K562 (cell line): ENCODE data around the gene GPX5. TPM values are rescaled to one million over a fixed set of nuclear protein-coding genes. Genes with fewer than 3 reads are reported as not detected.

Experiments used
- C11orf30 ChIP-seq: fragments of 450-650 bp; IDR thresholded peaks from 2 replicates; pipeline ENCODE4 v1.6.1; 2016; ENCODE audit warnings: low read depth, mild to moderate bottlenecking
- CXXC5 ChIP-seq: fragments of 250-450 bp; sonication (Bioruptor Pico); IDR thresholded peaks from 2 replicates; pipeline ENCODE4 v1.8.0; 2022; ENCODE audit warnings: inconsistent platforms, mild to moderate bottlenecking, moderate library complexity
- EWSR1 ChIP-seq: fragments of 450-650 bp; IDR thresholded peaks from 2 replicates; pipeline ENCODE4 v1.6.1; 2018; ENCODE audit warnings: borderline replicate concordance, mild to moderate bottlenecking, low read depth, moderate library complexity; ENCODE audit not compliant: partially characterized antibody
- MECOM ChIP-seq: fragments of 250-450 bp; sonication (Bioruptor Pico); IDR thresholded peaks from 2 replicates; pipeline ENCODE4 v1.8.0; 2022; ENCODE audit warnings: inconsistent platforms
- POU5F1 ChIP-seq: fragments of 150-350 bp; IDR thresholded peaks from 2 replicates; pipeline ENCODE4 v1.6.1; 2014; ENCODE audit warnings: borderline replicate concordance, low read length, low read depth, mild to moderate bottlenecking; ENCODE audit not compliant: partially characterized antibody
- PRPF4 ChIP-seq: fragments of 200-400 bp; formaldehyde crosslinking; IDR thresholded peaks from one replicate; pipeline ENCODE4 v1.6.1; 2017; ENCODE audit warnings: low read length, low read depth, mild to moderate bottlenecking; ENCODE audit not compliant: insufficient read depth, poor library complexity, severe bottlenecking
- ZEB2 ChIP-seq: fragments of 450-650 bp; IDR thresholded peaks from 2 replicates; pipeline ENCODE4 v1.6.1; 2016
- ZNF212 ChIP-seq: fragments of 450-650 bp; formaldehyde crosslinking; IDR thresholded peaks from 2 replicates; pipeline ENCODE4 v1.4.0; 2020; ENCODE audit warnings: mild to moderate bottlenecking
- ZNF232 ChIP-seq: sonication (generic); formaldehyde crosslinking; IDR thresholded peaks from 2 replicates; pipeline ENCODE4 v1.8.0; 2022; ENCODE audit warnings: mild to moderate bottlenecking, missing genetic modification reagents
- ZNF311 ChIP-seq: fragments of 250-450 bp; sonication (Bioruptor Pico); IDR thresholded peaks from 2 replicates; pipeline ENCODE4 v1.4.0; 2020; ENCODE audit warnings: mild to moderate bottlenecking, moderate library complexity
- ZNF347 ChIP-seq: fragments of 450-650 bp; formaldehyde crosslinking; IDR thresholded peaks from 2 replicates; pipeline ENCODE4 v1.4.0; 2020; ENCODE audit warnings: low read depth, mild to moderate bottlenecking, moderate library complexity
- ZNF444 ChIP-seq: fragments of 250-450 bp; sonication (Bioruptor Pico); IDR thresholded peaks from 2 replicates; pipeline ENCODE4 v1.4.0; 2020; ENCODE audit warnings: mild to moderate bottlenecking, moderate library complexity
- polyA plus RNA-seq, 8 experiments: library from polyadenylated mRNA; depleted of rRNA in 4 of 8; stranded (reverse) in 5 of 8; unstranded in 3 of 8; fragments of >200 nt; fragmentation: Nextera tagmentation in 2 of 8; fragmentation: Illumina TruSeq in 1 of 8; extraction: Ambion mirVana in 2 of 8; extraction: Trizol in 1 of 8; gene quantifications; 2 replicates each; pipeline versions ENCODE4 v1.2.1 to v1.2.3, GENCODE V29; 2011 to 2014; ENCODE audit warnings: inconsistent platforms in 1 of 8, missing spikeins in 1 of 8
- total RNA-seq, 7 experiments: library from RNA; depleted of rRNA in 6 of 7; stranded (reverse); fragments of >200 nt in 6 of 7; fragmentation: Illumina TruSeq in 2 of 7; extraction: Trizol in 2 of 7; gene quantifications; 2 replicates each; pipeline versions ENCODE4 v1.2.1 to v1.2.3, GENCODE V29; 2011 to 2021; ENCODE audit warnings: low replicate concordance in 1 of 7
- TF ChIP-seq, protein P1 (sequence below): fragments of 200-800 bp; sonication (Bioruptor generic); IDR thresholded peaks from 2 replicates; pipeline ENCODE4 v1.6.1; 2017; ENCODE audit warnings: missing genetic modification characterization, missing compliant biosample characterization
- TF ChIP-seq, protein P2 (sequence below): sonication (generic); formaldehyde crosslinking; IDR thresholded peaks from 2 replicates; pipeline ENCODE4 v1.8.0; 2022; ENCODE audit warnings: mild to moderate bottlenecking, missing genetic modification reagents, borderline replicate concordance
- TF ChIP-seq, protein P3 (sequence below): fragments of 450-650 bp; IDR thresholded peaks from 2 replicates; pipeline ENCODE4 v1.7.1; 2018; ENCODE audit warnings: mild to moderate bottlenecking, low read depth; ENCODE audit not compliant: partially characterized antibody
- TF ChIP-seq, protein P4 (sequence below): fragments of 250-450 bp; sonication (Bioruptor Pico); IDR thresholded peaks from 2 replicates; pipeline ENCODE4 v1.5.0; 2021
- TF ChIP-seq, protein P5 (sequence below): IDR thresholded peaks from 2 replicates; pipeline ENCODE4 v1.6.1; 2011; ENCODE audit warnings: borderline replicate concordance, low read depth, mild to moderate bottlenecking, moderate library complexity, low read length; ENCODE audit not compliant: insufficient read depth, poor library complexity, severe bottlenecking

The GPX5 gene
- total and polyA plus RNA-seq, 9 of the 15 experiments (the other 6 are each of a cell fraction or from before 2014, with no cell fraction given): 0.07 to 0.18 (median 0.15) TPM; not detected in 6

DNA sequence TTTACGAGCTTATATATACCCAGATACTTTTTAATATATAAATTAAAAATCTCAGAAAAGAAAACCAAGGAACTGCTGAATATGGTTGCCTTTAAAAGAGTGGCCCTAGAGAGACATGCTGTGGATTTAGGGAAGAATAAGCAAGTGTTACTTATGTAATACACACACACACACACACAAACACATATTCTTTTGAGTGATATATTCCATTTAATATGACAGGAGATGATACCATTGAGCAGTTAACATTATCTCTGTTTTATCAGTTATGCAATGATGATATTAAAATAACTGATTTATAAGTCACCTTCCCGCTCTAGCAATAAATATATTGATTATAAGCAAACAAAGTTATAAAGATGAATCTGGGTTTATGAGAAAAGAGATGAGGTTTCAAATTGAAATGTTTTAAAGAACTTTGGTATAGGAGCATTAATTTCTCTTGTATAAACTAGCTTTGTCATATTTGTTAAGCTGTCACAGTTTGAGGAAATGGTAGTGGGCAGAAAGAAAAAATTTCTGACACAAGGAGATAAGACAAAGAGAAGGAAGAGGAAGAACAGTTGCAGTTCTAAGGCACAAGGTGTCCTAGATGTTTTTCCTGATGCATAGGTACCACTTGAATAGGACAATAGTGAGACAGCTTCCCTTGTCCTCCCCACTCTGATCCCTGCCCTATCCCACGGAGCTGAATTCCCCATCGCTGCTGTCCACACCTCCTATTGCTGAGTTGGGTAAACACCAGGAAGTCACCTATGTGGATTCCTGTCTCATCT, 26.4 kb downstream of the GPX5 start (continued):
- TF ChIP-seq, protein P1, sequence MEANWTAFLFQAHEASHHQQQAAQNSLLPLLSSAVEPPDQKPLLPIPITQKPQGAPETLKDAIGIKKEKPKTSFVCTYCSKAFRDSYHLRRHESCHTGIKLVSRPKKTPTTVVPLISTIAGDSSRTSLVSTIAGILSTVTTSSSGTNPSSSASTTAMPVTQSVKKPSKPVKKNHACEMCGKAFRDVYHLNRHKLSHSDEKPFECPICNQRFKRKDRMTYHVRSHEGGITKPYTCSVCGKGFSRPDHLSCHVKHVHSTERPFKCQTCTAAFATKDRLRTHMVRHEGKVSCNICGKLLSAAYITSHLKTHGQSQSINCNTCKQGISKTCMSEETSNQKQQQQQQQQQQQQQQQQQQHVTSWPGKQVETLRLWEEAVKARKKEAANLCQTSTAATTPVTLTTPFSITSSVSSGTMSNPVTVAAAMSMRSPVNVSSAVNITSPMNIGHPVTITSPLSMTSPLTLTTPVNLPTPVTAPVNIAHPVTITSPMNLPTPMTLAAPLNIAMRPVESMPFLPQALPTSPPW (CRISPR knock-in tag): no peak
- TF ChIP-seq, protein P2, sequence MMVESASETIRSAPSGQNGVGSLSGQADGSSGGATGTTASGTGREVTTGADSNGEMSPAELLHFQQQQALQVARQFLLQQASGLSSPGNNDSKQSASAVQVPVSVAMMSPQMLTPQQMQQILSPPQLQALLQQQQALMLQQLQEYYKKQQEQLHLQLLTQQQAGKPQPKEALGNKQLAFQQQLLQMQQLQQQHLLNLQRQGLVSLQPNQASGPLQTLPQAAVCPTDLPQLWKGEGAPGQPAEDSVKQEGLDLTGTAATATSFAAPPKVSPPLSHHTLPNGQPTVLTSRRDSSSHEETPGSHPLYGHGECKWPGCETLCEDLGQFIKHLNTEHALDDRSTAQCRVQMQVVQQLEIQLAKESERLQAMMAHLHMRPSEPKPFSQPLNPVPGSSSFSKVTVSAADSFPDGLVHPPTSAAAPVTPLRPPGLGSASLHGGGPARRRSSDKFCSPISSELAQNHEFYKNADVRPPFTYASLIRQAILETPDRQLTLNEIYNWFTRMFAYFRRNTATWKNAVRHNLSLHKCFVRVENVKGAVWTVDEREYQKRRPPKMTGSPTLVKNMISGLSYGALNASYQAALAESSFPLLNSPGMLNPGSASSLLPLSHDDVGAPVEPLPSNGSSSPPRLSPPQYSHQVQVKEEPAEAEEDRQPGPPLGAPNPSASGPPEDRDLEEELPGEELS (CRISPR knock-in tag): no peak
- TF ChIP-seq PRPF4 (no peak), MECOM (CRISPR knock-in tag) (peak; percentile 58), ZNF311 (CRISPR knock-in tag) (no peak), POU5F1 (no peak), ZEB2 (peak; percentile 80), ZNF212 (CRISPR knock-in tag) (peak; percentile 47; the same call in 1 of the 2 replicates), CXXC5 (CRISPR knock-in tag) (peak; percentile 18; the same call in 1 of the 2 replicates), ZNF444 (no peak), C11orf30 (0 out of 2 replicates have a peak, but pooled peaks have one; percentile 25), ZNF232 (CRISPR knock-in tag) (no peak), ZNF347 (CRISPR knock-in tag) (no peak), EWSR1 (no peak)
- TF ChIP-seq, protein P3, sequence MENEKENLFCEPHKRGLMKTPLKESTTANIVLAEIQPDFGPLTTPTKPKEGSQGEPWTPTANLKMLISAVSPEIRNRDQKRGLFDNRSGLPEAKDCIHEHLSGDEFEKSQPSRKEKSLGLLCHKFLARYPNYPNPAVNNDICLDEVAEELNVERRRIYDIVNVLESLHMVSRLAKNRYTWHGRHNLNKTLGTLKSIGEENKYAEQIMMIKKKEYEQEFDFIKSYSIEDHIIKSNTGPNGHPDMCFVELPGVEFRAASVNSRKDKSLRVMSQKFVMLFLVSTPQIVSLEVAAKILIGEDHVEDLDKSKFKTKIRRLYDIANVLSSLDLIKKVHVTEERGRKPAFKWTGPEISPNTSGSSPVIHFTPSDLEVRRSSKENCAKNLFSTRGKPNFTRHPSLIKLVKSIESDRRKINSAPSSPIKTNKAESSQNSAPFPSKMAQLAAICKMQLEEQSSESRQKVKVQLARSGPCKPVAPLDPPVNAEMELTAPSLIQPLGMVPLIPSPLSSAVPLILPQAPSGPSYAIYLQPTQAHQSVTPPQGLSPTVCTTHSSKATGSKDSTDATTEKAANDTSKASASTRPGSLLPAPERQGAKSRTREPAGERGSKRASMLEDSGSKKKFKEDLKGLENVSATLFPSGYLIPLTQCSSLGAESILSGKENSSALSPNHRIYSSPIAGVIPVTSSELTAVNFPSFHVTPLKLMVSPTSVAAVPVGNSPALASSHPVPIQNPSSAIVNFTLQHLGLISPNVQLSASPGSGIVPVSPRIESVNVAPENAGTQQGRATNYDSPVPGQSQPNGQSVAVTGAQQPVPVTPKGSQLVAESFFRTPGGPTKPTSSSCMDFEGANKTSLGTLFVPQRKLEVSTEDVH: no peak
- TF ChIP-seq, protein P4, sequence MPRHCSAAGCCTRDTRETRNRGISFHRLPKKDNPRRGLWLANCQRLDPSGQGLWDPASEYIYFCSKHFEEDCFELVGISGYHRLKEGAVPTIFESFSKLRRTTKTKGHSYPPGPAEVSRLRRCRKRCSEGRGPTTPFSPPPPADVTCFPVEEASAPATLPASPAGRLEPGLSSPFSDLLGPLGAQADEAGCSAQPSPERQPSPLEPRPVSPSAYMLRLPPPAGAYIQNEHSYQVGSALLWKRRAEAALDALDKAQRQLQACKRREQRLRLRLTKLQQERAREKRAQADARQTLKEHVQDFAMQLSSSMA (CRISPR knock-in tag): no peak
- TF ChIP-seq, protein P5, sequence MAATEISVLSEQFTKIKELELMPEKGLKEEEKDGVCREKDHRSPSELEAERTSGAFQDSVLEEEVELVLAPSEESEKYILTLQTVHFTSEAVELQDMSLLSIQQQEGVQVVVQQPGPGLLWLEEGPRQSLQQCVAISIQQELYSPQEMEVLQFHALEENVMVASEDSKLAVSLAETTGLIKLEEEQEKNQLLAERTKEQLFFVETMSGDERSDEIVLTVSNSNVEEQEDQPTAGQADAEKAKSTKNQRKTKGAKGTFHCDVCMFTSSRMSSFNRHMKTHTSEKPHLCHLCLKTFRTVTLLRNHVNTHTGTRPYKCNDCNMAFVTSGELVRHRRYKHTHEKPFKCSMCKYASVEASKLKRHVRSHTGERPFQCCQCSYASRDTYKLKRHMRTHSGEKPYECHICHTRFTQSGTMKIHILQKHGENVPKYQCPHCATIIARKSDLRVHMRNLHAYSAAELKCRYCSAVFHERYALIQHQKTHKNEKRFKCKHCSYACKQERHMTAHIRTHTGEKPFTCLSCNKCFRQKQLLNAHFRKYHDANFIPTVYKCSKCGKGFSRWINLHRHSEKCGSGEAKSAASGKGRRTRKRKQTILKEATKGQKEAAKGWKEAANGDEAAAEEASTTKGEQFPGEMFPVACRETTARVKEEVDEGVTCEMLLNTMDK: no peak
